Breast epithelium (tissue), 3 donors: ENCODE data around the gene FAM78A.

Experiments
- CTCF ChIP-seq, 3 donors: fragments of 450-650 bp; IDR thresholded peaks; one replicate each; pipeline ENCODE4 v1.5.1; 2016 to 2017; ENCODE audit warnings: antibody characterized with exemption in 3 of 3, mild to moderate bottlenecking in 3 of 3, moderate library complexity in 3 of 3
- POLR2AphosphoS5 ChIP-seq, 3 donors: sonication (generic); formaldehyde crosslinking; IDR thresholded peaks; one replicate each; pipeline ENCODE4 v1.6.1; 2017; ENCODE audit warnings: antibody characterized with exemption in 3 of 3

- TF ChIP-seq CTCF (IDR thresholded peaks at IDR 0.05) (no peak), POLR2AphosphoS5 (IDR thresholded peaks at IDR 0.05) (no peak)
These were observed 21.7 kb downstream of the FAM78A start for GRCh38 chr9:131254626-131255025.
